RCC 7860 (cell line): Measurements from ENCODE around the gene DOCK8.
"Not testable (repeated sequence)": the region's sequence is repeated elsewhere in the genome, so short reads cannot be mapped to it uniquely, and the experiment has no call there.

Source experiments
- DNase-seq: peaks from one replicate; pipeline ENCODE4 v3.0.0-alpha.2; 2015; ENCODE audit warnings: low spot score
- FAIRE-seq: peaks from 2 replicates; lab custom pipeline; 2012; peaks lifted over from hg19 to GRCh38; lab: Jason Lieb, UNC

Gene DOCK8

DNA sequence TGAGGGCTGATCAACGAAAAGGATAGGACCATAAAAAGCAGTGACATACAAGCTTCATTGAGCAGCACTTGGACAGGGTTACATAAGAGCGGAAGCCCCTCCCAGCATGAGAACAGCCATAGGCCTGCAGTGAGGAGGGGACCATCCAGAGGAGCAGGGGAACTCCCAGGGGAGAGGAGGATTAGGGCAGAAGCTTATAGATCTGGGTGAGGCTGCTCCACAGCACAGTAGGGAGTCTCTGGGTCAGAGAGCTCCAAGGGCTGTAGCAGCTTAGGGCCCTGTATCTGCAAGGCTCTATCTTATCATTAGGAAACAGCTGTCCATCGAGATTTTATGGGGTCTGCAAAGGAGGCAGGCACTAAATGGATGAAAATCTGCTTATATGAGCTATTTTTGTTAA is 186.6 kb downstream of the DOCK8 start:
- DNase-seq (no peak), FAIRE-seq (no peak)

DNA sequence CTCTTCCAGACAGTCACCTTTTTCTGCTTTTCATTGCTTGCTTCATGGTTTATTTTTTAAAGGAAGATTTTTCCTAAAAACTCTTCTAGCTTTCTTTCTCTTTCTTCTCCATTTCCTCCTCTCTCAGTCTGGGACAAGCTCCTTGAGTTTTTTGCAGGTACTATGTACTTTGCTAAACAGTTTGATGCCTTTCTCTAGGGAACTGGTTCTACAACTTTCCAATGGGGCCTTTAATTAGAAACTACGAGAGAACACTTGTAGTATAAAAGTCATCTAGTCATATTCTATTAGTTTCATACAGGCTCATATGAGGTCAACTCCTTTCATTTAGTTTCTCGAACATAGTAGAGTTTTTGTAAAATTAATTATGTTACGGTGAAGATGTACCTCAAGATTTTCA is 189.6 kb downstream of the DOCK8 start:
- FAIRE-seq (no peak), DNase-seq (no peak)

DNA sequence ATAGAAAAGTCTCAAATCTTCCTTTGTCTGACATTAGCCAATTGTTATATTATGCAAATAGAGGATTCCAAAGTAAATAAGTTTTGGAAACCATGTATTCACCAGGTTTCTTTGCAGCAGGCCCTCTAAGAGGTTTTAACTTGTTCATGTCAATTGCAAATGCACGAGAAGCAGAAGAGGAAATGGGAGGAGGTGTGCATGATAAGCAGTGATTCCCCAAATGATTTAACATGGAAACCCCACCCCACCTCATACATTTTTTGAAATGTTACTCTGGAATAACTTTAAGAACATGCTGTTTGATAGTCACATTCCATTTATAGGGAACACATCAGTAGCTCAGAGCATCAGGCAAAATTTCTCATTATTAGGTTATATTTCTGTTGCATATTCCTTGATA is 190.7 kb downstream of the DOCK8 start:
- FAIRE-seq (no peak), DNase-seq (no peak)

DNA sequence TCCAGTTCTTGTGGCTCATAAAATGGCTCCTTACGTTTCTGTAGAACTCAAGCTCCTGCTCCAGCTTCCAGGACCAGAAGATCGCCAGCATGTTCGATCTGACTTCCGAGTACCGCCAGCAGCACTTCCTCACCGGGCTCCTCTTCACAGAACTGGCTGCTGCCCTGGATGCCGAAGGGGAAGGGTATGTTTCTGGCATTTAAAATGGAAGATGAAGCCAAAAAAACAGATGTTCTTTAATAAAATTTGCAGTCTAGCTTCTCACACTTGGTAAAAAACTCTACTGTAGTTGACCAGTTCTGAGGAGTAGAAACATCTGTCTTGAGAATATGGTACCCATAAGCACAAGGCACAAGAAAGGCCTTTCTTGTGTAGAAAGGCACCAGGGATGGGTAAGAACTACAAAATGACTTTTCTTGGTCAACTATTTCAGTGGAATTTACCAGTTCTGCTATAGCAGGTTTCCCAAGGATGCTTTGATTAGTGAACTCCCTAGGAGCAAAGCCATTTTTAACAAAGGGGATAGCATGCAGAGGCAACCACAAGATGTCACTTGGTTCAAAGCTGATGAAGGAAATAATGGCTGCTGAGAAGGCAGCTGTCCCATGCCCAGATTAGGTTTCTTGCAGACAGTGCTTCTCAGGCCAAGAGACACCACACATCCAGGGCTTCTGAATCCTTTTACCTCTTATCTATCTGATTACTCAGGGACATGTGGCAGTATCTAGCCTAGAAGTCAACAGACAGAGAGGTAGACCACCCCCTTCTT is 192.4 kb downstream of the DOCK8 start:
- DNase-seq: no peak

DNA sequence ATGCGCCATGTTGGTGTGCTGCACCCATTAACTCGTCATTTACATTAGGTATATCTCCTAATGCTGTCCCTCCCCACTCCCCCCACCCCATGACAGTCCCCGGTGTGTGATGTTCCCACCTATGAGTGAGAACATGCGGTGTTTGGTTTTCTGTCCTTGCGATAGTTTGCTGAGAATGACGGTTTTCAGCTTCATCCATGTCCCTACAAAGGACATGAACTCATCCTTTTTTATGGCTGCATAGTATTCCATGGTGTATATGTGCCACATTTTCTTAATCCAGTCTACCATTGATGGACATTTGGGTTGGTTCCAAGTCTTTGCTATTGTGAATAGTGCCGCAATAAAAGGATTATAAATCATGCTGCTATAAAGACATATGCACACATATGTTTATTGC is 195.0 kb downstream of the DOCK8 start:
- DNase-seq, FAIRE-seq: not testable (repeated sequence)

More for the DNA sequence above, 192.4 kb downstream of the DOCK8 start:
- no peak for FAIRE-seq

DNA sequence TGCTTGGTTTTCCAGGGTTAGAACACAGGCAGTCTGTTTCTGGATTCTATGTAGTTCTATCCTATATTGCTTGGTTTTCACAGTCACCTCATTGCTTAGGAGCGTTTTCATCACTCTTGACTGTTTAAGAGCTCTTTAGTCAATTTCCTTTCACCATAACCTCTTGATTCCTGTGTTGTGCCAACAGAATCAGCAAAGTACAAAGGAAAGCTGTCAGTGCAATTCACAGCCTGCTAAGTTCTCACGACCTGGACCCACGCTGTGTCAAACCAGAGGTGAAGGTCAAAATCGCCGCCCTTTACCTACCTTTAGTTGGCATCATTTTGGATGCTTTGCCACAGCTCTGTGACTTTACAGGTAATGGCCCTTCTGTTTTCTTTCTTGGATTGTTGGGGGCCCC is 199.9 kb downstream of the DOCK8 start:
- FAIRE-seq (no peak), DNase-seq (no peak)

DNA sequence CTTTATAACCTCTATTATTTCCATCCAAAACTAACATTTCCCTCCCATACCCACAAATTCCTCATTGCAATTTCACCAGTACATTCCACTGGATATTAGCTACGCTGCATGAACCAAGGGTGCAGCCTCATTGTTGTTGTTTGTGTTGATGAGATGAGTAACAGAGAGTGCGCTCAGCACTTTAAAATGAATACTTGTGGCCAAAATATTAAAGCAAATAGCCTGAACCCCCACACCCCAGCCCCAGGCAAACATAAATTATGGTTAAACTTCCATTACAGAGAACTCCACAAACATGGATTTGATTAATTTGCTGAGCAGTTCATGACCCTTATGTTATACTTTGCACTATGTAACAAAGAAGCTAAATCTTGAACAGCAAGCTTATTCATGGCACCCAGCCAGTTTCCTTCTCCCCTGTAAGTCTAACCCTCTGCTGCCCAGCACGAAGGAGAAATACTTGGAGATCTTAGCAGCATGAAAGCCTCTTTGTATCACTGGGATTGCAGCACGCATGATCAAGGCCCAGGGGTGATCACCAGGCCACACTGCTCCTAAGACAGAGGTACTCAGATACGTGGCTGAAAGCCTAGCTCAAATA is 205.0 kb downstream of the DOCK8 start:
- DNase-seq: no peak
- no peak for FAIRE-seq

DNA sequence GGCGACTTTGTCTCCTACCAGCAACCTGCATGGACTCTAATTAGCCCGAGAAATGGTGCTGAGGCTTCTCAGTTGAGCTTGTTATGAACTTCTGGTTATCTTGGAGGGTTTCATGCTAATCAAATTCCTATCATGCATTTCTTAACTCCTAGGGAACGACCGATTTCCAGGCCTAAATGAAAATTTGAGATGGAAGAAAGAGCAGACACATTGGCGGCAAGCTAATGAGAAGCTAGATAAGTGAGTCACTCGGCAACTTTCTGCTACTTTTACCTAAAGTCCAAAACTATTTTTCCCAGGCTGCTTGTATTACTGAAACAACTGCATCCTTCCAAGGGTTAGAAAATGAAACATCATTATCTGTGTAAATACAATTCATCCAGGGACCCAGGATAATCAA is 207.2 kb downstream of the DOCK8 start:
- no peak for DNase-seq
- FAIRE-seq: no peak

DNA sequence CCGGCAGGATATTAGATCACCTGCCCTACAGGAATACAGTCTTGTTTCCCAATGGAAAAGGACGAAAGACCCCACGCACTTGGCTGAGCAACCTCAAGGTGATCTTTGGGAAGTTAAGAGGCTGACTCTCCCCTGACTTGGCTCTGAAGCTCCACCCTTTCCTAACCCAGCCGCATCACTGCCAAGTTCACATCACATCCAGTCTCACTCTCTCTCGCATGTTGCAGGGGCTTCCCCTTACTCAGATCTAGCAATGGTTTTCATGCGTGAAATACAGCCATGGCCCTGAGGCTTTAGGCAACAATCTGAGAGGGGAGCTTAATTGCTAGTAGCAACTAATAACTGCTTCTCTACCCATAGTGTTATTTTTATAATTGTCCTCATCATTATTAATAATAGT is 211.6 kb downstream of the DOCK8 start:
- DNase-seq (no peak), FAIRE-seq (no peak)

DNA sequence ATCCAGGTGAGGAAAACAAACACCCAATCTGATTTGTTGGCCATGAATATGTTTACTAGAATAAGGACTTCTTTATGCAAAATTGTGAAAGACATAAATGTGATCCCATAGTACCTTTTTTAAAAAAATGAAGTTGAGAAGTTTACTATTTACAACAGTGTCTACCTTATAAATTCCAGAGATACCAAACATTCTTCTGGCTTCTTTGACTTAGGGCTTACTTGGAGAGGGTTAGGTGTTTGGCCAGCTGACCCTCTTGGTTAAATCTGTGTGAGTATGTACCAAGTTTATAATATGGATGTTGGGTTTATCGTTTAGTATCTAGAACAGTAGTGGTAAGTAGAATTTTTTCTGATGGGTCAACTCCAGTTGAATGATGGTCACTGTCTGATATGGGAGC is 212.3 kb downstream of the DOCK8 start:
- no peak for FAIRE-seq

DNA sequence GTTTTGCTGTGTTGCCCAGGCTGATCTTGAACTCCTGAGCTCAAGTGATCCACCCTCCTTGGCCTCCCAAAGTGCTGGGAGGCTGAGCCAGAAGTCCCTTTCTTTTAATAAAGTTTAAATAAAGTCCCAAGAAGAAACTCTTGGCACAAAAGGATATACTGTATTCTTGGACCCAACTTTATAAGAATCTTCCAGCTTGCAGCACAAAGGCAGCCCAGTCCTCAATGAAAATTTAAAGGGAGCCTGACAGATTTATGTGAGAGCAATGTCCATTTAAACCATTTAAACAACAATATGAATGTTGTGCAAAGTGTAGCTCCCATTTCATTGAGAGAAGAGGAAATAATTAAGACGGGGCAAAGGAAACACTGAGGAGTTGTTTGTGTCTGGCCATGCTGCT is 217.0 kb downstream of the DOCK8 start:
- DNase-seq (no peak), FAIRE-seq (no peak)

More for the DNA sequence above, 212.3 kb downstream of the DOCK8 start:
- DNase-seq: no peak

DNA sequence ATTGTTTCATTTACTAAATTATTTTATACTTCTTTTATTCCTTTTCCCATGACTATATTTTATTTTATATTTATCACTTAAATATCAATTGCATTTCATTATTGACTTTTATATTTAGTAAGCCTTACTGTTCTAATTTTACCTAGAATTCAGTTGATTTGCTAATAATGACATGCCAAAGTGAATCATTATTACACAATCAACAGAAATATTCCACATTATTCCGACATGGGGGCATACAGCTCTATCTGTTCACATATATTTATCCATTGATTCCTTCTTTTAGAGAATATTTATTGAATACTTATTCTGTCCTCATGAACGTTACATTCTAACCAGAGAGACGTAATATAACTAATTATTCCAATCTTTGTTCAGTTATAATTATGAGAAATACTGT is 221.8 kb downstream of the DOCK8 start:
- no peak for DNase-seq
- FAIRE-seq: no peak

DNA sequence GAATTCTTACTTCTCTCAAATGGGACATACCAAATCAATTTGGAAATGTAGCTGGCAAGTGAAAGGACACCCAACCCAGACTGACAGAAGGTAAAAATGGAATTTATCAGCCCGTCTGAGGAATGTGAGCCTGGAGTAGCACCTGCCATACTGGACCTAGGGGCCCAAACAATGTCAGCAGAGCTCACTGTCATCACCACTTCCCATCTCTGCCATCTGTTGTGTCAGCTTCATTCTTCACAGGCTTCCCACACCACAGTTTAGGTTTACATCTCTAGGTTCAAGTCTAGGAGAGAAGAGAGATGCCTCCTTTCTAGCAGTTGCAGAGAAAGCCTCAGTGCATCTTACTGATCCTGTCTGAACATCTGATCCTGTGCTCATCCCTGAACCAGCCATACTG is 222.4 kb downstream of the DOCK8 start:
- FAIRE-seq (no peak), DNase-seq (no peak)

DNA sequence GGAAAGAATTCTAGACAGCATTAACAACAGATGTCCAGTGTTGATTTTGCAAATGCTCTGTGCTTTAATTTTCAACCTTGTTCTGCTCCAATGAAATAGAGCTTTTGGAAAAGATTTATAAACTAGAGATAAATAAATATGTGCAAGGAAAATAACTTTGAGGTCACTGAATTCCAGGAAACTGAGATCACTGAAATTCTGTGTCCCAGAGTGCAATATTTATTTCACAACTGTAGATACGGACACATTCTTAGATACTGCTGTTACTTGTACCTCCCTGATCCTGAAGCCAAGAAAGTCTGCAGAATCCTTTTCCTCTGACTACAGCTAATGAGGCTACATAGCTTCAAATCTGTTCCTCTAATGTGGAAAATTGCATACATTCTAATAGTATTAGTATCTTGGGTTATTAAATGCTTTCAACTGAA is 222.9 kb downstream of the DOCK8 start:
- no peak for FAIRE-seq
- no peak for DNase-seq

DNA sequence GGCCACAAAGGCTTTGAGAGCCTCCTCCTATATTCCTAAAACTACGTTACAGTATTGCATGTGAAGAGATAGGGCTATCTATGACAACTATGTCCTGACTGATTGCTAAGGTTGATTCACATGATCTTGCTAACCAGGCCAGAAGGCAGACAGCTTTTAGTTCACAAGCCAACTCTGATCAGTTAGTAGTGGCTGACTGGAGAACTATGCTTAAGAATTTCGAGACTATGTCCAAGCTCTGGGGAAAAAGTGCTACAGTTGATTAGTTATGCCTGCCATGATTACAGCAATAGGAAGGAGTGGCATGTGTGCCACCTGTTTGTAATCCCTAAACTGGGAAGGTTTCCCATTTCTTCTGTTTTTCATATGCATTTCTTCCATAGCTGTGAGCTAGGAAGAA is 223.4 kb downstream of the DOCK8 start:
- FAIRE-seq: no peak

DNA sequence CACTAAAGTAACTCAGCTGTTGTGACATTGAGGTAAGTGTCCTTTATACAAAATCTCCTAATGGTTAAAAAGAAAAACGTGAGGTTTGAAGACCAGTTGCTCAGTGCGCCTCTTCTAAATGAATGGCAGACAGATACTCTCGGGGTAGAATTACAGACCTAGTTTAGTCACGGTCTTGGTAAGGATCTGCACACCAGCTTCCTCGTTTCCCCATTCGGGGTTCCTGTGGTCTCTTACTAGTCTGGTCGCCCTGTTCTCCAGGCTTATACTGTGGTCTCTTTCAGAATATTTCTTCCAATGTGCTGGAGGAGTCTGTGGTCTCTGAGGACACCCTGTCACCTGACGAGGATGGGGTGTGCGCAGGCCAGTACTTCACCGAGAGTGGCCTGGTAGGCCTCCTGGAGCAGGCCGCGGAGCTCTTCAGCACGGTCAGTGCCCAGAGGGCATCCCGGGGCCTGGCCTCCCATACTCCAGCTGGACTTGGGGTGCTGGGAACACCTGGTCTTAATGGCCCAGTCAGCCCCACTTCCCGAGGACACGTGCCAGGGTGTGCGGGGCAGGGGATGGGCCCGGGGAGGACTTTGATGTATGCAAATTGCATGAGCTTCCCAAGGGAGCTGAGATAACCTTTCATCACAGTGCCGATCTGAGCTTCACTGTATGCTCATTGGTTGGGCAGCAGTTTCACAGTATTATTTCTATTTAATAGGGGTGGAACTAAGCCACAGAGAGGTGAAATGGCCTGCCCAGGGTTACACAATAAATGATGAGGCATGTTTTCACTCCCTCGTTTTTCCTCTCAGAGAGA is 224.5 kb downstream of the DOCK8 start:
- DNase-seq: no peak
- no peak for FAIRE-seq

More for the DNA sequence above, 223.4 kb downstream of the DOCK8 start:
- DNase-seq: no peak

DNA sequence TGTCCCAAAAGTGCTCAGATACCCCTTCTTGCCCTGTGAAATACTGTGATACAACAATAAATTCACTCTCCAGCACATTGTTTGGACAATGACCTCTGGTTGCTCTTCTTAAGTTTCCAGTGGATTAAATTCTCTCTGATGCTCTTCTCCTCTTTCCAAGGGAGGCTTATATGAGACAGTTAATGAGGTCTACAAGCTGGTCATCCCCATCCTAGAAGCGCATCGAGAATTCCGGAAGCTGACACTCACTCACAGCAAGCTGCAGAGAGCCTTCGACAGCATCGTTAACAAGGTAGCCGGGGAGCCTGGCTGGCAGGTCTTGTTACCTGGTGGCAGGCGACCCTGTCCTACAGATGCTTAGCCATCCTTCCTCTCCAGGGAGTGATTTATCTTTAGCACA is 226.5 kb downstream of the DOCK8 start:
- no peak for DNase-seq
- FAIRE-seq: no peak

DNA sequence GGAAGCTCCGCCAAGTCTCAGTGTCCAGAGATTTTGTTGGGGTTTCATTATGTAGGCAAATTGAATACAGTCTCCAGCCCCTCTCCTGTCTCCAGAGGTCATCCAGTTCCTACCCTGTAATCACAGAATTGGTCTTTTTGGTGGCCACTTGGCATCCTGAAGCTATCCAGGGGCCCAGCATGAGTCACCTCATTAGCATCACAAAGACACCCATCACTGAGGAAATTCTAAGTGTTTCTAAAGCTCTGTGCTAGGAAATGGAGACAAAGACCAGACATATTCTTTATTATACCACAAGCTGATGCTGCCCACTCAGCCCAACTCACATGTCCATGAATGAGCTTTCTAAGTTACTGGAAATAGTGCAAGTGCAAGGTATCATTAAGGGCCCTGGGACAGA is 229.9 kb downstream of the DOCK8 start:
- FAIRE-seq: no peak

DNA sequence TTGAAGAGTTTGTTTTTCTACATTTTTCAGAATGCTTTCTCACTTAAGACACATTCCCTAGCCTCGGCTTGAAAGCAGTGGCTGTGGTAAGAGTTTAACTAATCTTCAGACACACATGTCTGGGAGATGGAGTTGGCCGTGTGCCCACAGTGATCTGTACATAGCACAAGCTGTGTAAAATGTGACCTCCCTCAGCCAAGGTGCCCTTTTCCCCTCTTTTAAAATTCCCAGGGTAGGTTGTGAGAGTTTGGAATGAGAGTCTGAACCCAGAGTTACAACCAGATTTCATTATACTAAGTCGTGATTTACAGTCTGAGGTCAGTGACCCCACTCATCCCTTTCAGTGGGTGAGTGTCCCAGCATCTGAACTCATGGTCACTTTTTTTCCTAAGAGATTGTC is 230.4 kb downstream of the DOCK8 start:
- no peak for DNase-seq
- FAIRE-seq: peak; percentile 14

More for the DNA sequence above, 229.9 kb downstream of the DOCK8 start:
- no peak for DNase-seq

DNA sequence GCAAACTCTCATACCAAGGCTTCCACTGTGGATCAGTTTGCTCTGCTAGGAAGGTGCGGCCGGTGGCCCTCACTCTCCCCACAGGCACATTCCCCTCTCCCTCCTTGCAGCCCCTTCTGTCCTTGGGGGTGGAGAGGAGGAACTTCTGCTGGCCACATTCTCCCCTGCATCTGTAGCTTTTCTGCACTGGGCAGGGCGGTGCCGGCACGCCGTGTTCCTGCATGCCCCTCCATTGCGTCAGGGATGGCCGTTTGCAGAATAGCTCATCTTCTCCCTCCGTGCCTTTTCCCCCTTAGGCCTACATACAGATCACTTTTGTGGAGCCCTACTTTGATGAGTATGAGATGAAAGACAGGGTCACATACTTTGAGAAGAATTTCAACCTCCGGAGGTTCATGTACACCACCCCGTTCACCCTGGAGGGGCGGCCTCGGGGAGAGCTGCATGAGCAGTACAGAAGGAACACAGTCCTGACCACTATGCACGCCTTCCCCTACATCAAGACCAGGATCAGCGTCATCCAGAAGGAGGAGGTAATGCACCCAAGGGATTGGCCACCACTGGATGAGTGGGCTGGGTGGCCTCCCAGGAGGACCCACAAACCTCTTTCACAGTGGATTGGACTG is 231.5 kb downstream of the DOCK8 start:
- DNase-seq (no peak), FAIRE-seq (no peak)
